Adrenal gland (tissue), 12 donors: ENCODE results near the gene BOD1. TPM values are rescaled to one million over a fixed set of nuclear protein-coding genes. Genes with fewer than 3 reads are reported as not detected.

Experiments used
- DNase-seq, 7 donors: peaks; one replicate each; pipeline ENCODE4 v3.0.0-alpha.2; 2019 to 2020
- H3K27ac ChIP-seq, 5 donors: fragments of 200-600 bp; sonication (generic) in 4 of 5; 1 replicate in 3 of 5; 2 replicates in 2 of 5; pipeline versions ENCODE4 v1.5.1 to v1.8.0; 2016 to 2020; ENCODE audit warnings: mild to moderate bottlenecking in 1 of 5
- H3K27me3 ChIP-seq: fragments of 200-600 bp; 2 replicates; pipeline ENCODE4 v1.8.0; 2021
- H3K36me3 ChIP-seq, 2 donors: fragments of 200-600 bp; replicated peaks in 1 of 2; 1 replicate in 1 of 2; 2 replicates in 1 of 2; pipeline versions ENCODE4 v1.5.1 to v1.8.0; 2018 to 2022
- H3K4me1 ChIP-seq, 2 donors: fragments of 200-600 bp; replicated peaks in 1 of 2; 1 replicate in 1 of 2; 2 replicates in 1 of 2; pipeline versions ENCODE4 v1.5.1 to v1.8.0; 2018 to 2021
- H3K4me3 ChIP-seq, 4 donors: fragments of 200-600 bp; sonication (generic) in 3 of 4; one replicate each; pipeline ENCODE4 v1.5.1; 2016 to 2018
- H3K9me3 ChIP-seq, 3 donors: fragments of 200-600 bp; sonication (generic) in 1 of 3; replicated peaks in 1 of 3; 1 replicate in 2 of 3; 2 replicates in 1 of 3; pipeline versions ENCODE4 v1.5.1 to v1.8.0; 2016 to 2021
- POLR2A ChIP-seq, 2 donors: fragments of 450-650 bp; IDR thresholded peaks; one replicate each; pipeline ENCODE4 v1.6.1; 2017; ENCODE audit warnings: antibody characterized with exemption in 2 of 2, mild to moderate bottlenecking in 2 of 2, moderate library complexity in 1 of 2
- WGBS, 4 donors: extraction: QIAGEN DNeasy Blood & Tissue Kit in 2 of 4; methylation state at CpG; one replicate each; pipeline versions ENCODE4 v1.1.5 to v1.1.7; 2013 to 2017; 5-methylcytosine and 5-hydroxymethylcytosine counted together
- intact Hi-C, 2 donors: fragments of 100-400 bp; cut with DNase I; formaldehyde crosslinking; loops; one replicate each; pipeline versions ENCODE4 v1.14.1 to v1.15.0; 2022 to 2023
- polyA plus RNA-seq, 3 donors: library from polyadenylated mRNA; stranded (reverse); fragments of 200-250 nt in 2 of 3; fragments of 350-450 nt in 1 of 3; fragmentation: Illumina TruSeq in 1 of 3; extraction: RNeasy Lipid Tissue Mini Kit (QIAGEN cat#74804) in 1 of 3; gene quantifications; one replicate each; pipeline ENCODE4 v1.2.3, GENCODE V29; 2013 to 2014
- total RNA-seq, 9 donors: library from RNA; depleted of rRNA in 4 of 9; stranded (reverse); fragments of >200 nt in 4 of 9; fragments of 120-200 nt in 1 of 9; fragmentation: NEBNext Ultra II Directional in 1 of 9; extraction: Animal tissue kit (Norgen Biotek cat#: 25700) in 1 of 9; gene quantifications; one replicate each; pipeline versions ENCODE4 v1.1.0 to v1.2.4, GENCODE V29; 2013 to 2023
- TF ChIP-seq, protein P1 (sequence below), 6 experiments: fragments of 450-650 bp in 4 of 6; fragments of 200-600 bp in 2 of 6; sonication (generic) in 1 of 6; IDR thresholded peaks; 1 replicate in 5 of 6; 2 replicates in 1 of 6; pipeline versions ENCODE4 v1.5.1 to v1.8.0; 2016 to 2021; ENCODE audit warnings: antibody characterized with exemption in 6 of 6, mild to moderate bottlenecking in 2 of 6, moderate library complexity in 1 of 6
- donor health status: healthy with polysubstance abuse.
- donor health status: Bipolar disorder and iron deficiency.
- donor health status: DM: yes; HTN: yes; CAD: no.
- donor health status: DM: no; HTN: no; CAD: no.
- donor health status: DM: no; HTN: no; CAD: no.
- donor health status: DM: yes; HTN: yes; CAD: no.

BOD1 gene
- total and polyA plus RNA-seq, 12 donors: 30.0 to 127 (median 54.2) TPM

DNA sequence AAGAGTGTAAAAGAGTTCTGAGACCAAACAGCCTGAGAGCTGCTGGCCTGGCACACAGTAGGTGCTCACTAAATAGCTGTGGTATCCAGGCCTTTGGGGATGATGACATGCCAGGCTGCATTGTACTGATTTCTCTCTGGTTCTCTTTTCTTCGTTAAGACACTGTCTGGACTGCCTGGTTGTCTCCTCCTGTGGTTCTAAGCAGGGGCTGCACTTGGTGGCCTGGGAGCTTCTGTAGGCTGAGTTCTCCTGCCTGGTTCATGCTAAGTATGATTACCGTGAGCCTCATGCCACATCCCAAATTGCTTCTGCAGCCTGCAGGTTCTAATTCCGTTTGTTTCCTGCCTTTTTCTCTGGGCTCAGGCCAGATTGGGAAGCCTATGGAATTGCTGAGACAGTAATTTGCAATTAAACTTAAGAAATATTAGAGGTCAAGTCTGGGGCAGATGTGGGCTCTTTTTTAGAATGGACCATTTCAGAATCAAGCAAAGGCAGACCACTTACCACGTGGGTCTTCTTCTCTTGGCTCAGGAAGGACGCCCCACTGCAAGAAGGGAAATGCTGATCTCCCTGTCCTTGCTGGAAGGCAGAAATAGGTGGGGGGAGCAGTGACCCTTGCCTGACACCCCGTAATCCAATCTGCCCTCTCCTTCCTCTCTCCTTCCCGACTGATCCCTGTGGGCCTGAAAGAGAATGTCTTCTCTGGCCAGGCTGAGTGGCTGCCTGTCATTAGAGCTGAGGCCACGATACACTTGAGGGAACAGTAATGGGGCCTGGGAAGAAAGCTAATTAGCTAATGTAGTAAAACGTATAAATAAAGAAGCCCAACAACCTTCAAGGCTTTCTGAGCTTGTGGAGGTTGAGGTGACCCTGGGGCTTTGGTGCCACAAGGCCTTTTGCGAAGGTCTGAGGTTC is 21.9 kb upstream of the BOD1 start:
- H3K36me3 ChIP-seq: no peaks in the 10 kb centered on the region
- H3K9me3 ChIP-seq: no peaks in the 10 kb centered on the region
- TF ChIP-seq POLR2A (IDR thresholded peaks at IDR 0.05): no peak
- TF ChIP-seq, protein P1, sequence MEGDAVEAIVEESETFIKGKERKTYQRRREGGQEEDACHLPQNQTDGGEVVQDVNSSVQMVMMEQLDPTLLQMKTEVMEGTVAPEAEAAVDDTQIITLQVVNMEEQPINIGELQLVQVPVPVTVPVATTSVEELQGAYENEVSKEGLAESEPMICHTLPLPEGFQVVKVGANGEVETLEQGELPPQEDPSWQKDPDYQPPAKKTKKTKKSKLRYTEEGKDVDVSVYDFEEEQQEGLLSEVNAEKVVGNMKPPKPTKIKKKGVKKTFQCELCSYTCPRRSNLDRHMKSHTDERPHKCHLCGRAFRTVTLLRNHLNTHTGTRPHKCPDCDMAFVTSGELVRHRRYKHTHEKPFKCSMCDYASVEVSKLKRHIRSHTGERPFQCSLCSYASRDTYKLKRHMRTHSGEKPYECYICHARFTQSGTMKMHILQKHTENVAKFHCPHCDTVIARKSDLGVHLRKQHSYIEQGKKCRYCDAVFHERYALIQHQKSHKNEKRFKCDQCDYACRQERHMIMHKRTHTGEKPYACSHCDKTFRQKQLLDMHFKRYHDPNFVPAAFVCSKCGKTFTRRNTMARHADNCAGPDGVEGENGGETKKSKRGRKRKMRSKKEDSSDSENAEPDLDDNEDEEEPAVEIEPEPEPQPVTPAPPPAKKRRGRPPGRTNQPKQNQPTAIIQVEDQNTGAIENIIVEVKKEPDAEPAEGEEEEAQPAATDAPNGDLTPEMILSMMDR (IDR thresholded peaks at IDR 0.05): no peak
- no peak overlapping the region for H3K27ac ChIP-seq
- no peaks in the 10 kb centered on the region for H3K4me1 ChIP-seq
- H3K27me3 ChIP-seq: no peaks in the 10 kb centered on the region
- whole genome bisulfite sequencing, 4 donors: 65 to 76% (median 72%) methylated on average over 10 of the region's 10 CpGs
- no peak overlapping the region for H3K4me3 ChIP-seq
- peak in 1 of 7 donors; percentile 43 for DNase-seq
- intact Hi-C loops: no loop called here

DNA sequence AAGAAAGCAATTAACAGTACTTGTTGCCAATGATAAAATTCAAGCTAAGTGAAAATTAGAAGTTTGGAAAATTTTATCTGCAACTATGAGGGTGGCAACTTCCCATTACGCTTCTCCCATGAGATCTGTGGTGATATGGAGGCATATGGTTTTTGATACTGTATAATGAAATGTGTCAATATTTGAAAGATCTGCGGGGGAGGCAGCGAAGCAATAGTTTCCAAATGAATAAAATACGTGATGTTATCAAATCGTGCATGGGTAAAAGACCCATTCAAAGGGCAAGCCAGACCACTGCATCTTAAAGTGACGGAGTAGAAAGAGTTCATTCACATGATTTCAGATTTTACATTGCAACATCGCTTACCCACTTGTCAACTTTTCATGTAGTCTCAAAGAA is 20.9 kb upstream of the BOD1 start:
- TF ChIP-seq POLR2A (IDR thresholded peaks at IDR 0.05): no peak
- TF ChIP-seq, protein P1 (IDR thresholded peaks at IDR 0.05): no peak
- Histone ChIP-seq H3K27ac (no peak overlapping the region), H3K4me1 (no peaks in the 10 kb centered on the region)

DNA sequence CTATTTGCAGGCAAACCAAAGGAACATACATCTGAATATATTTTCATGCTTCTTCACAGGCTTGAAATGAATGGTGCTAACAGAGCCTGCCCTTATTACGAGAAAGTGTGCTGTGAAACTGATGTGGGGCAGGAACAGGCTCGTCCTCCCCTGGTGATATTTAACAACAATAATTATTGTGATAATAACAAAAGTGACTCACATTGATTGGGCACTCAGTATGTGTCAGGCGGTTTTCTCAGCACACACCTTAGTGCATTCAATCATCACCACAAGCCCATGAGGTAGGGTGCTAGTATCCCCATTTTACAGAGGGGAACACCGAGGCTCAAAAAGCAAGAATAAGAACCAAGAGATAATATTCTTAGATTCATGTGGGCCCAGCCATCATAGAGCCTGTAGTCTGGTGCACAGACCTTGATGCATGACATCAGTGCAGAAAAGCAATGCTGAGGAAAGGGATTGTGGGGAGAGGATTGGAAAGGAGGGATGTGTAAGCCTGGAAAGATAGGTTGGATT is 18.1 kb upstream of the BOD1 start:
- intact Hi-C loops: no loop called here
- WGBS, 4 donors: 87 to 94% (median 91%) methylated on average over 4 of the region's 4 CpGs

More for the DNA sequence above, 20.9 kb upstream of the BOD1 start:
- DNase-seq: peak in 1 of 7 donors; percentile 21
- Histone ChIP-seq H3K9me3 (no peaks in the 10 kb centered on the region), H3K4me3 (no peak overlapping the region), H3K36me3 (no peaks in the 10 kb centered on the region), H3K27me3 (no peaks in the 10 kb centered on the region)
- WGBS, 4 donors: 86 to 95% (median 89%) methylated on average over 7 of the region's 7 CpGs
- intact Hi-C loops: no loop called here

GRCh38 chr5:173633304-173633703 is 16.9 kb upstream of the BOD1 start:
- H3K9me3 ChIP-seq: no peaks in the 10 kb centered on the region
- intact Hi-C loops: no loop called here
- no peaks in the 10 kb centered on the region for H3K27me3 ChIP-seq
- 85 to 95% (median 88%) methylated on average over 10 of the region's 10 CpGs for WGBS, 4 donors
- TF ChIP-seq POLR2A (IDR thresholded peaks at IDR 0.05): no peak
- TF ChIP-seq, protein P1 (IDR thresholded peaks at IDR 0.05): no peak
- H3K27ac ChIP-seq: no peak overlapping the region
- peak in 2 of 7 donors; percentile 1 to 46 for DNase-seq
- peaks cover 0 to 4% of the 10 kb centered on the region in 2 donors for H3K4me1 ChIP-seq
- H3K4me3 ChIP-seq: no peak overlapping the region
- no peaks in the 10 kb centered on the region for H3K36me3 ChIP-seq

More for the DNA sequence above, 18.1 kb upstream of the BOD1 start:
- TF ChIP-seq, protein P1 (IDR thresholded peaks at IDR 0.05): no peak
- no peak for TF ChIP-seq POLR2A (IDR thresholded peaks at IDR 0.05)
- H3K4me3 ChIP-seq: no peak overlapping the region
- H3K4me1 ChIP-seq: peaks cover 0 to 4% of the 10 kb centered on the region in 2 donors
- no peaks in the 10 kb centered on the region for H3K27me3 ChIP-seq
- H3K9me3 ChIP-seq: no peaks in the 10 kb centered on the region
- no peak overlapping the region for H3K27ac ChIP-seq
- no peaks in the 10 kb centered on the region for H3K36me3 ChIP-seq
- peak in 1 of 7 donors; percentile 3 for DNase-seq
